ENCODE data around the gene SLC4A3.
"Not testable (repeated sequence)": the region's sequence is repeated elsewhere in the genome, so short reads cannot be mapped to it uniquely, and the experiment has no call there.

Gene SLC4A3

DNA sequence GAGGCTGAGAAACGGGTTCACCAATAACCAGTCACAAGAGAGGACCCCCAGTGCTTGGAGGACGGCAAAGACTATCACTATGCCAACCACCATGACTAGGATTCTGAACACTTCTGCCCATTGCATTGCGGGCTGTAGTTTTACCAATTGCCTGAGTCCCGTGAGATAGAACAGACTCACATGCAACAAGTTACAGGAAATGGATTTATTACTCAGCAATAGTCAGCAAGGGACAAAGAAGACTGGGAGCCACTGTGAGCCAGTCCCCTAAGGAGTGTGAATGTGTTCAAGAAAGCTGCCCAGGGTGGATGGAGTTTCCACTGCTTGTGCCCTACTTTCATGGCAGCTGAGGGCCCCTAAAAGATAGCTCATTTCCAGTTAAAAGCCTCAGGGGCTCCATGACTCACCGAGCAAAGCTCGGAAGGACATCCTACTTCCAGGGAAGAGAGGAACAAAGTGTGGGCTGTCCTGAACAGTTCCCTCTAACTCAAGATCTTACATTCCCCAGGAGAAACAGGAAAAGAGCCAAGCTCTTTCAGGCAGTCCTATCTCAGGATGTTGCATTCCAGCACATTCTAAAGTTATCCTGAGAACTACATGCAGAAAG, 54.4 kb downstream of the SLC4A3 start:
- DNase-seq (ENCODE audit: low read depth): peak; percentile 85

DNA sequence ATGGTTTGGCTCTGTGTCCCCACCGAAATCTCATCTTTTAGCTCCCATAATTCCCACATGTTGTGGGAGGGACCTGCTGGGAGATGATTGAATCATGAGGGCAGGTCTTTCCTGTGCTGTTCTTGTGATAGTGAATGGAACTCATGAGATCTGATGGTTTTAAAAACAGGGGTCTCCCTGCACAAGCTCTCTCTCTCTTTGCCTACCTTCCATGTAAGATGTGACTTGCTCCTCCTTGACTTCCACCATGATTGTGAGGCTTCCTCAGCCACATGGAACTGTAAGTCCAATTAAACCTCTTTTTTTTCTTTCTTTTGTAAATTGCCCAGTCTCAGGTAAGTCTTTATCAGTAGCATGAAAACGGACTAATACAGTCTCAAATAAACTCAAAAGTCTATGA, 56.0 kb downstream of the SLC4A3 start:
- not testable (repeated sequence) for DNase-seq (ENCODE audit: low read depth)

DNA sequence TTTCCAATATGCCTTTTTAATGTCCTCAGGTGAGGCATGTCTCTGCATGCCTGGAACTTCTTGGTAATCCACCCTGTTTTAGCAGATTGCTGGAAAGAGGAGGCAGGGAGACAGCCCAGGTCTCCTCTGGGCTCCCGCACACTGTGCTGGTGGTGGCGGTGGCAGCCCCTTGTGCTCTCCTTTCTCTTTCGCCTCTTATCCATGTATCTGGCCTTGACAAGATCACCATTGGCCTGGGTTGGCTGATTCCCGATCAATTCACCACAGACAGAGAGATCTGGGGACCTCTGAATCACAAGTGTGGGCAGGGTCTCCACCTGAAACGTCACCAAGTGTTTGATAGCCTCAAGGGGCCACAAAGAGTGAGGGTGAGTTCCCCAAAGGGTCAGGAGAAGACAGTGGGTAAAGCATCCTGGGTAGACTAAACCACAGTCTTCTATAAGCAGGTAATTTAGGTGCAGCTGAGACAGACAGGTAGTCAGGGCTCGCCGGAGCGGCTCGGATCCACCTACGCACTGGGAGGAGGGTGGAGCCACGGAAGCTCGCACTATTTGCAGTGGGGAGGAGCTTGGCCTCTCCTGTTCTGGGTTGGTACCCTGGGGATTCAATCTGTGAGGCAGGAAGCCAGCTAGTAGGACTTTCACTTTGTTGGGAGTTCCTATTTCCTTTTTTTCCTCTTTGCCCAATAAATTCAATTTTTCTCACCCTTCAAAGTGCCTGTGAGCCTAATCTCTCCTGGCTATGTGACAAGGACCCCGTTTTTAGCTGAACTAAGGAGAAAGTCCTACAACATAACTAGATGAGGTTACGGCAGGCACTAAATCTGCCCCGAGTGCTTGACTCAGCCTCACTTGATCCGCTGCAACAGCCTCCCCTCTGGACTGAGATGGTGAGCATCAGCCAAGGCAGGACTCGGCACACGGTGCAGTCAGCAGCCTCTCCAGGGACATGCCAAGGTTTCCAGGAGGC, 57.6 kb downstream of the SLC4A3 start:
- DNase-seq (ENCODE audit: low read depth): peak; percentile 81

DNA sequence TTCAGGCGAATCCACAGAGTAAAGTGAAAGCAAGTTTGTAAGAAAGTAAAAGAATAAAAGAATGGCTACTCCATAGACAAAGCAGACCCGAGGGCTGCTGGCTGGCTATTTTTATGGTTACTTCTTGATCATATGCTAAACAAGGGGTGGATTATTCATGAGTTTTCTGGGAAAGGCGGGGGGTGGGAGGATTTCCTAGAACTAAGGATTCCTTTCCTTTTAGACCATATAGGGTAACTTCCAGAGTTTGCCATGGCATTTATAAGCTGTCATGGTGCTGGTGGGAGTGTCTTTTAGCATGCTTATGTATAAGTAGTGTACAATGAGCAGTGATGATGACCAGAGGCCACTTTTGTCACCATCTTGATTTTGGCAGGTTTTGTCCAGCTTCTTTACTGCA, 59.8 kb downstream of the SLC4A3 start:
- DNase-seq (ENCODE audit: low read depth): peak; percentile 96

DNA sequence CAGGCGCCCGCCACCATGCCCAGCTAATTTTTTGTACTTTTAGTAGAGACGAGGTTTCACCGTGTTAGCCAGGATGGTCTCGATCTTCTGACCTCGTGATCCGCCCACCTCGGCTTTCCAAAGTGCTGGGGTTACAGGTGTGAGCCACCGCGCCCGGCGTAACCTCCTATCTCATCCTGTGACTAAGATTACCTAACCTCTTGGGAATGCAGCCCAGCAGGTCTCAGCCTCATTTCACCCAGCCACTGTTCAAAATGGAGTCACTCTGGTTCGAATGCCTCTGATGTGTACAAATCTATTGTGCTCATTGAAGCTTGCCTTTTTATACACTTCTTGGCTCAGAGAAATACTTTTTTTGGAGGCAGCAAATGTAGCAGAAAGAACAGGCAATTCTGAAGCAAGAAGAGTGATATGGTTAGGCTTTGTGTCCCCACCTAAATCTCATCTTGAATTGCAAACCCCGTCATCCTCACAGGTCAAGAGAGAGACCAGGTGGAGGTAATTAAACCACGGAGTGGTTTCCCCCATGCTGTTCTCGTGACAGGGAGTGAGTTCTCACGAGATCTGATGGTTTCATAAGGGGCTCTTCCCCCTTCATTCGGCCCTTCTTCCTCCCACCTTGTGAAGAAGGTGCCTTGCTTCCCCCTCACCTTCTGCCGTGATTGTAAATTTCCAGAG, 60.6 kb downstream of the SLC4A3 start:
- no peak for DNase-seq (ENCODE audit: low read depth)

DNA sequence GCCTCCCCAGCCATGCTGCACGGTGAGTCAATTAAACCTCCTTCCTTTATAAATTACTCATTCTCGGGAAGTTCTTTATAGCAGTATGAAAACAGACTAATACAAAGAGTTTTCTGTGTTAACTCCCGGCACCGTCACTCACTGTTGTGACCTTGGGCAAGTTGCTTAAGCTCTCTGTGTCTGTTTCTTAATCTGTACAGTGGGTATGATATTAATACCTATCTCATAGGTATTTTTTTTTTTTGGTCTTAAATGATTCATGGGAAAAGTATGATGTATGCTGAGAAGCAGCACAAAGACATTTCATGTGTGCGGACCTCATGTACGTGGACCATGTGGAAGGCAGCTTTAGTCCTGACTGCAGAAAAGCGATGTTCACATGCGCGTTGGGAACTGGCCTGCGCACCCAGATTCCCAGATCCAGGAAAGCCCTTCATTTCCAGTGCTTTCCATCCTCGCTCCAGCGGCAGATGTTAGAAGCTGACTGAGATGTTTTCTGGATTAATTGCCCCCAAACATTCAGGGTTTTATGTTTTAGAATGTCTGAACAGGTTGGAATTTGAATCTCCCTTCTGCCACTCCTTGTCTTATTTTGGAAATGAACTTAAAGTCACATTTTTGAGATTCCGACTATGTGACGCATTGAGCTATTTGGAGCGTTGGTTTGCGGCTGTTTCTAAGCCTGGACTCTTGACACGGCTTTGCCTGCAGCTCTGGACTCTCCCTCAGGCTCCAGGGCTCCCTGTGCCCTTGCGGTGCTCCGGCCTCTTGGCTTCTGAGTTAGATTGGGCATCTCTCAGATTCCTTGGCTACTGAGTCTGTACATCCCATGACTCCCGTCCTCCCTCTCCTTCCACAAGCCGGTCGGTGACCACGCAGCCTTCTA, 61.4 kb downstream of the SLC4A3 start:
- peak; percentile 99 for DNase-seq (ENCODE audit: low read depth)

DNA sequence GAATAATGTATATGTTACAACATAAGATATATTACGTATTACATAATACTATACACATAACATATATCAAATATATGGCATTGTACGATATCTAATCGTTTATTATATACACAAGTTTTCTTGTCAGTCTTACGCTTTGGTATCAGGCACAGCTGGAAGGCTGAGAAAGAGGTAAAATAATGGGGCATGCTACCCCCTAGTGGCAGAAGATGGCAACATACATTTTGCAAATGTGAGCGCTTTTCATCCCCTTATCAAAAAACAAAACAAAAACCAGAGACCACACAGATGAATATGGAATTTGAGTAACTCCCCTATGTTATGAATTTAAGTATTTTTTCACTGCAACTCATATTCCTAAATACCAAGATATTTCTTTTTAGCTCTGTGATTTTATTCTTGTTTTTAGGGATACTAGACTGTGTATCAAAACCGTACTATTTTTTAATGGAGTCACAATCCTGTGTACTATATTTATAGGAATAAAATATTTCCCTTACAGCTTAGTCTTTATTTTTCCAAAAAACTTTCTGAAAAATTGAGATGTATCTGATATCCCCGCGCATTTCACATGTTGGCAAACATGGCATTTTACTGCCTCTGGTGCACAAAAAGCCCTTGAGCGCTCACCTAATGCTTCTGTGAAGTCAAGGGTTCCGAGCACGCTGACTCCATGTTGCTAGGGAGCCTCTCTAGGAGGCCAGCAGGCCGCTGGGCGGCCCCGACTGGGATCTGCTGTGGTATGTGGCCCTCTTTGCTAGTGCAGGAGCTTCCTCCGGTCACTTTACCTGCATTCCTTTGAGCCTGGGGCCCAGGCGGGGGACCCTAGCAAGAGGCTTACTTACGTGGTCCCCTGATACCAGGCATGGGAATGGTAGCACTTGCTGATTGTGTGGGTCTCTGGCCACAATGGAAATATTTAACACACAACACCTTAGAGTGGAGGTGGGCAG, 62.5 kb downstream of the SLC4A3 start:
- DNase-seq (ENCODE audit: low read depth): peak; percentile 74

DNA sequence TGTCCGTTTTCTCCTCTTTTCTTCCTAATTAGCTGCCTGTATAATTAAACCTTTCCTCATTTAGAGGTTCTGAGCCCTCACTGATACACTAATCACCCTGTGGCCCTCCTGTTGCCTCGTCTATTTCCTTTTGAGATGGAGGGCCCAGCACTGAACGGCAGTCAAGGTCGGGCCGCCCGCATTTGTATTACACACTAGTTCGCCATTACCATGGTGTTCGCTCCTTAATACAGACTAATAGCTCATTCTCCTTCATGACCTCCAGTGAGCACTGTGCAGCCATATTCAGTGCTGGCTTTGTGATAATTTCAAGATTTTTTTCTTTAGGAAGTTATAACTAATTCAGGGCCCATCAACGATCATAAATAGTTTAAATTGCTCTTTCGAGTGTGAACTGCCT, 64.1 kb downstream of the SLC4A3 start:
- DNase-seq (ENCODE audit: low read depth): no peak

All from EH (cell line).